SU-DHL-6 (cell line): ENCODE data around the gene FAIM2.

Experiments used
- CTCF ChIP-seq: fragments of 200-600 bp; sonication (generic); IDR thresholded peaks from one replicate; pipeline ENCODE4 v1.5.1; 2017; ENCODE audit warnings: antibody characterized with exemption, mild to moderate bottlenecking, low read length, moderate library complexity; ENCODE audit not compliant: insufficient read depth, poor library complexity, severe bottlenecking
- EZH2phosphoT487 ChIP-seq: fragments of 200-600 bp; sonication (generic), shearing (Covaris generic); conservative IDR thresholded peaks from 2 replicates; pipeline ENCODE4 v1.6.1; 2018; ENCODE audit warnings: mild to moderate bottlenecking, antibody characterized with exemption, low read length, moderate library complexity, mixed read lengths

GRCh38 chr12:49949866-49950265 lies 46.2 kb upstream of the FAIM2 start:
- TF ChIP-seq CTCF: no peak
- no peak for TF ChIP-seq EZH2phosphoT487
